Hematopoietic multipotent progenitor cell (in vitro differentiated cells): Measurements from ENCODE around the gene NSMF. TPM values are rescaled to one million over a fixed set of nuclear protein-coding genes. Genes with fewer than 3 reads are reported as not detected.
A peak's percentile ranks its signal among the peaks of the same experiment; 100 is the strongest.
"Not testable (repeated sequence)": the region's sequence is repeated elsewhere in the genome, so short reads cannot be mapped to it uniquely, and the experiment has no call there.

ENCODE experiments used
- DNase-seq, 3 donors: peaks; one replicate each; pipeline ENCODE4 v3.0.0-alpha.2; 2011 to 2015; ENCODE audit warnings: low read depth in 2 of 3, low spot score in 2 of 3
- total RNA-seq: library from RNA; depleted of rRNA; stranded (reverse); fragments of >200 nt; gene quantifications from one replicate; pipeline ENCODE4 v1.2.3, GENCODE V29; 2012

The NSMF gene
- total RNA-seq, 1 donor = 26.4 TPM

- DNase-seq = no peak
Observed at GRCh38 chr9:137459601-137460362, 648 bp upstream of the NSMF start.

- DNase-seq = peak in 1 of 3 donors; percentile 38
Observed at GRCh38 chr9:137458194-137459151, 661 bp downstream of the NSMF start.

DNA sequence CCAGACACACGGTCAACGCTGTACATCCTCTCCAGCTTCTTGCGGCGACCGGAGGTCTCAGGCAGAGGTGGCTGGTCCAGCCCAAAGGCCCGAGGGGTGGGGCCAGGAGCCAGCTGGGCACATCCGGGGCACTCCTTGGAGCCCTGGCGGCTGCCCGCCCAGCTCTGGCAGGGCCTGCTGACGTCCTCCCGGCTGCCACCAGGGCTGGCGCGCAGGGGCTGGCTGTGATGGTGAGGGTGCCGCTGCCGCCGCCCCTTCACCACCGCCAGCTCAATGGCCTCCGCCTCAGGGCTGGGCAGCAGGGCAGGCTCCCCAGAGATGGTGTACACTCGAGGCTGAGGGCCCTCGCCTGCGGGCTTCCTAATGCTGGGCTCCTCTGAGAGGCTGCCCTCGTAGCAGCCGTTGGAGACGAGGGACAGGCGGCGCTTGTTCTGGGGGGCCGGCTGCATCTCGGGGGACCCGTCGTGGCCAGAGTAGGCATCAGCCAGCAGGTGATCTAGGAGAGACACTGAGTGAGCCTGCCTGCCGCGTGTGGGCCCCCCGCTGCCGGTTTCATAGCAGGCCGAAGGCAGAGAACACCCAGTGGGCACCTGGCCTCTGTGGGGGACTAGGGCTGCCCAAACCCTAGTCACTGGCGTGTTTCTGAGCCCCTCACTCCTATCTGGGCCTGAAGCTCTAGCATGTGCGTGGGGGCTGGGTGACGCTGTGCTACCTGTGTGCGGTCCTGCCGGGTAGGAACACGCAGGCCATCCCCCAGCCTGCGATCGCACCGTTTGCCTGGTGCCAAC, 1.5 kb downstream of the NSMF start:
- DNase-seq = no peak

GRCh38 chr9:137456864-137457405, 2.2 kb downstream of the NSMF start:
- DNase-seq = no peak

DNA sequence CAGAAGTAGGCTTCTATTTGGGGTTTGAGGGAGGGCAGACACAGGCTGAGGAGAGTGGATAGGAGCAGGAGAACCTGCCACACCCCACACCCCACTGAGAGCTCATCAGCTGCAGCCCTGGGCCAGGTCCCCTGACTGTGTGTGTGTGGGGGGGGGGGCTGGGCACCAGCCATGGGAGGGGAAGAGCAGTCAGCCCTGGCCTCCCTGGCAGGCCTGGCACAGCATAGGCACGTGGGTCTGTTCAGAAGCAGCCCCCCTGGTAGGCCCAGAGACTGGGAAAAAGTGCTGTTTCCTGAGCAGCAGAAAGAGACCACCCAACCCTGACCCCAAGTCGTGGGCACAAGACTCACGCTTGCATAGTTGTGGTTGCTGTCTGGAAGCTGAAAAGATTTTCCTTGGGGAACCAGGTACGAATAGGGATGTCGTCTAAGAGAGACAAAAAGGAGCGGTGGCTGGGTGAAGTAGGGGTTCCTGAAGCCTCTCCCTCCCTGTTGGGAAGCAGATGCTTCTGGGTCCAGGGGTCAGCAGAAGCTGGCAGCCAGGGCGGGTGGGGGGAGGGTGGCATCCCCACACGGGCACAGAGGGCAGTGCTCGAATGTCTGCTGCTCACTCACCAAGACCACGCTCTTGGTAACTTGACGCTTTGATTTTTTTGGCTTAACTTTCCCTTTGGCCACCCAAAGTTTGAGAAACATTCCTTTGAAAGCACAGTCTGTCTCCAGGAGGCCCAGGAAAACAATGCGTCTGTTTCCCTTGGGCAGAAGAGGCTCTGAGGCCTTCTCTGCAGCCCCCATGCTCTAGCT, 2.9 kb downstream of the NSMF start:
- DNase-seq = no peak

- DNase-seq = no peak
Observed at GRCh38 chr9:137455359-137455991, 3.7 kb downstream of the NSMF start.

GRCh38 chr9:137454597-137455358, 4.4 kb downstream of the NSMF start:
- DNase-seq = peak in 1 of 3 donors; percentile 27

DNA sequence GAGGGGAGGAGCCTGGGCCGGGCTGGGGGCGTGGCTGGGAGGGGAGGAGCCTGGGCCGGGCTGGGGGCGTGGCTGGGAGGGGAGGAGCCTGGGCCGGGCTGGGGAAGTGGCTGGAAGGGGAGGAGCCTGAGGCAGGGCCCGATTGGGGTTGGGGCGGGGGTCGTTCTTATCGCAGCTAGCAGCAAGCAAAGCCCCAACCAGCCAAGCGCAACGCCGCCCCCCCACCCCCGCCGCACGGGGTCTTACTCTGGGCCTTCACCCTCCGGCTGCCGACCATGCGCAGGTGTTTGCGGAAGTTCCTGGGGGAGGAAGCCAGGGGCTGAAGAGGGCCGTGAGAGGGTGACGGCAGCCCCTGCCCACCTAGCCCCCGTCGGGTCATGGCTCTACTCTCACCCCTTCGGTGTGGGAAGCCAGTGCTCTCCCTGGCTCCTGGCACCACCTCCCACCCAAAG, 5.0 kb downstream of the NSMF start:
- peak in 2 of 3 donors; percentile 68 to 73 for DNase-seq

DNA sequence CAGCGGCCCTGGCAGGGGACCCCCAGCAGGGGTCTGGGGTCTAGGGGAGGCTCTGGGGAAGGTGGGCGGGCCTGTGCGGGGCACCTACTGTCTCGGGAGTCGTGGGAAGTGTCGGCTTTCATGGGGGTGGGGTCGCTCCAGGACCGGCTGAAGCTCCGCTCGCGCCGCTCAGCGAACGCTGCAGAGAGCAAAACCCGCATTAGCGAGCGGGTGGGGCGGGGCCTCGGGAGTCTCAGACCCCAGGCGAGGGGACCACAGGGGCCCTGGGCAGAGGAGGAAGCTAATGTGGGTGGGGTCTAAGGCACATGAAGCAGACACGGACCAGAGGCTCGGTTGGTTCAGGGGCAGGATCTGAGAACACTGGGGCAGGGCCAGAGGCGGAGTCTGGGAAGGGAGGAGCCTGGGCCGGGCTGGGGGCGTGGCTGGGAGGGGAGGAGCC, 5.5 kb downstream of the NSMF start:
- peak in 2 of 3 donors; percentile 90 to 91 for DNase-seq

DNA sequence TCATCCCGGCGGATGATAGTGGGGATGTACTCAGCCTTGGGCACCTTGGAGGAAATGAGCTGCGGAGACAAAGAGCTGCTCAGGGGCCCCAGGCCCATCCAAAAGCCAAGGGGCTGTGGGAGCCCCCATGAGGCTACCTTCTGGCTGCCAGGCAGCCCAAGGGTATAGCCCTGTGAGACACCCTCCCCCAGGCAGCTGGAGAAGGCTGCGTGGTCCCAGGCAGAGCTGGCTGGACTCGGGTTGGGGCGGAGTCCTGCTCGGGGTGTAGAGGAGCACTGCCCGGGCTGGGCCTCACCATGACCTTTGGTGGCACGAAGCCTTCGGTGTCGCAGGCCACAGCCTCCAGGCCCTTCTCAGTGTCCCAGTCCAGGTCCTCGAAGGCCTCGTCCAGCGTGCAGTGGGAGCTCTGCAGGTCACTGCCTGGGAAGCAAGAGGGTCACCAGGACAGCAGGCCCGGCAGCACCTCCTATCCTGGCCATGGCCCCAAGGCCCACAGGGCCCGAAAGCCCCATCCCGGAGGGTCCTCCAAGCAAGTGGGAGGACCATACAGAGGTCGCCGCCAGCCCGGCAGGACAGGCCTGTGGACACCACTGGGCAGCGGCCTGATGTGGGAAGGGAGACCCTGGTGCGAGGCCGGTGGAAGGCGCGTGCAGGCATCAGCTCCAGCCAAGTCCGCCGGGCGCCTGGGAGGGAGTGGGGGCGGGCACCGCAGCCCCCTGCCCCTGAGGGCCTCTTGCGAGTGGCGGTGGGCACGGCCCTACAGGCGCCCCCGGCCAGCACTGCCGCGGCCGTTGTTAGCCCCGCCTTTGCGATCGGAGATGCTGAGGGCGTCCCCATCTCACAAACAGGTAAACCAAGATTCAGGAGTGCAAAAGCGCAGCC, 6.1 kb downstream of the NSMF start:
- DNase-seq = no peak

- DNase-seq = peak in 1 of 3 donors; percentile 28
Observed at GRCh38 chr9:137452006-137452760, 7.0 kb downstream of the NSMF start.

- not testable (repeated sequence) for DNase-seq
Observed at GRCh38 chr9:137451264-137452005, 7.7 kb downstream of the NSMF start.

DNA sequence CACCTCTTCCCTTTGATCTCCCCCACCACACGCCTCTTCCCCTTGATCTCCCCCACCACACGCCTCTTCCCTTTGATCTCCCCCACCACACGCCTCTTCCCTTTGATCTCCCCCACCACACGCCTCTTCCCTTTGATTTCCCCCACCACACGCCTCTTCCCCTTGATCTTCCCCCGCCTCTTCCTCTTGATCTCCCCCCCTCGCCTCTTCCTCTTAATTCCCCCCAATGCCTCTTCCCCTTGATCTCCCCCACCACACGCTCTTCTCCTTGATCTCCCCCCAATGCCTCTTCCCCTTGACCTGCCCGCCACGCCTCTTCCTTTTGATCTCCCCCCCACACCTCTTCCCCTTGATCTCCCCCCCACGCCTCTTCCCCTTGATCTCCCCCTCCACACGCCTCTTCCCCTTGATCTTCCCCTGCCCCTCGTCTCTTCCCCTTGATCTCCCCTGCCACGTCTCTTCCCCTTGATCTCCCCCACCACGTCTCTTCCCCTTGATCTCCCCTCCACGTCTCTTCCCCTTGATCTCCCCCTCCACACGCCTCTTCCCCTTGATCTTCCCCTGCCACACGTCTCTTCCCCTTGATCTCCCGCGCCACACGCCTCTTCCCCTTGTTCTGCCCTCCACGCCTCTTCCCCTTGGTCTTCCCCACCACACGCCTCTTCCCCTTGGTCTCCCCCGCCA, 8.5 kb downstream of the NSMF start:
- DNase-seq = not testable (repeated sequence)

- no peak for DNase-seq
Observed at GRCh38 chr9:137449931-137450538, 9.1 kb downstream of the NSMF start.
